ENCODE measurements around the gene DPRX.

- TF ChIP-seq CTCF (conservative IDR thresholded peaks at IDR 0.05 in 1 of 2, IDR thresholded peaks at IDR 0.05 in 1 of 2; ENCODE audit: low read depth in 1 of 2, low read length in 2 of 2) = no peak
- no peak for TF ChIP-seq EZH2 (IDR thresholded peaks at IDR 0.05; ENCODE audit: low read length, missing control alignments)
Observed at GRCh38 chr19:53595510-53595867, 36.3 kb upstream of the DPRX start.

Measured in fibroblast of lung (primary cell).